HG03565 (cell line): ENCODE results near the gene ST3GAL6.
A peak's percentile ranks its signal among the peaks of the same experiment; 100 is the strongest.
"Not testable (repeated sequence)": the region's sequence is repeated elsewhere in the genome, so short reads cannot be mapped to it uniquely, and the experiment has no call there.

Experiments
- ATAC-seq: cut with Tn5 transposase; IDR thresholded peaks from one replicate; pipeline ENCODE4 v1.9.1; 2021; ENCODE audit warnings: mild to moderate bottlenecking, moderate library complexity; ENCODE audit not compliant: unreplicated experiment

The ST3GAL6 gene

GRCh38 chr3:98798820-98799219 is 35.7 kb downstream of the ST3GAL6 start:
- no peak for ATAC-seq

GRCh38 chr3:98799479-98799878 is 36.3 kb downstream of the ST3GAL6 start:
- ATAC-seq = no peak

GRCh38 chr3:98800401-98800800 is 37.3 kb downstream of the ST3GAL6 start:
- no peak for ATAC-seq

- no peak for ATAC-seq
These were observed 38.1 kb downstream of the ST3GAL6 start for GRCh38 chr3:98801043-98801747.

GRCh38 chr3:98805571-98805970 is 42.4 kb downstream of the ST3GAL6 start:
- no peak for ATAC-seq

- ATAC-seq = peak; percentile 51
These were observed 43.4 kb downstream of the ST3GAL6 start for GRCh38 chr3:98806521-98806920.

- ATAC-seq = no peak
These were observed 43.9 kb downstream of the ST3GAL6 start for GRCh38 chr3:98807011-98807410.

- no peak for ATAC-seq
These were observed 44.4 kb downstream of the ST3GAL6 start for GRCh38 chr3:98807561-98807960.

GRCh38 chr3:98808071-98808470 is 44.9 kb downstream of the ST3GAL6 start:
- no peak for ATAC-seq

- ATAC-seq = no peak
These were observed 46.4 kb downstream of the ST3GAL6 start for GRCh38 chr3:98809557-98809956.

- no peak for ATAC-seq
These were observed 47.9 kb downstream of the ST3GAL6 start for GRCh38 chr3:98811048-98811447.

GRCh38 chr3:98812851-98813374 is 49.8 kb downstream of the ST3GAL6 start:
- ATAC-seq = peak; percentile 36

- ATAC-seq = no peak
These were observed 51.8 kb downstream of the ST3GAL6 start for GRCh38 chr3:98814817-98815420.

- ATAC-seq = peak; percentile 92
These were observed 54.5 kb downstream of the ST3GAL6 start for GRCh38 chr3:98817547-98818041.

GRCh38 chr3:98821063-98821462 is 57.9 kb downstream of the ST3GAL6 start:
- ATAC-seq = no peak

- no peak for ATAC-seq
These were observed 60.7 kb downstream of the ST3GAL6 start for GRCh38 chr3:98823791-98824190.

- ATAC-seq = no peak
These were observed 61.1 kb downstream of the ST3GAL6 start for GRCh38 chr3:98824256-98824655.

GRCh38 chr3:98826126-98826525 is 63.0 kb downstream of the ST3GAL6 start:
- no peak for ATAC-seq

- no peak for ATAC-seq
These were observed 64.2 kb downstream of the ST3GAL6 start for GRCh38 chr3:98827221-98827920.

GRCh38 chr3:98829246-98829832 is 66.2 kb downstream of the ST3GAL6 start:
- no peak for ATAC-seq

GRCh38 chr3:98831060-98831459 is 67.9 kb downstream of the ST3GAL6 start:
- not testable (repeated sequence) for ATAC-seq
